Activated CD4-positive, alpha-beta T cell treated with anti-CD3 and anti-CD28 coated beads for 48 hours (primary cell): ENCODE results near the gene SLAMF1.

Experiments
- DNase-seq: peaks from one replicate; pipeline ENCODE4 v3.0.0-alpha.2; 2020

Gene SLAMF1

DNA sequence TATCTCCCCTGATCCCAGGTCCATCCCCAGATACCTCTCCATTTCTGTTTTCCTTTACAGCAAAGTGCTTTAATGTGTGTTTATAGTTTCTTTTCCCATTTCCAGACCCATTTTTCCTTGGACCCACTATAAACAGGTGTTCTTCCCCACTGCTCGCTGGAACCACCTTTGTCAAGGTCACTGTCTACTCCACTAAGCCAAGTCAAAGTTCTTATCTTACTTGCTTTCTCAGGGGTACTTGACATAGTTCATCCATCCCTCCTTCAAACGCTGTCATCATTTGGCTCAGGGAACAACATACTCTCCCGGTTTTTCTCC is 8.3 kb downstream of the SLAMF1 start:
- DNase-seq: no peak

DNA sequence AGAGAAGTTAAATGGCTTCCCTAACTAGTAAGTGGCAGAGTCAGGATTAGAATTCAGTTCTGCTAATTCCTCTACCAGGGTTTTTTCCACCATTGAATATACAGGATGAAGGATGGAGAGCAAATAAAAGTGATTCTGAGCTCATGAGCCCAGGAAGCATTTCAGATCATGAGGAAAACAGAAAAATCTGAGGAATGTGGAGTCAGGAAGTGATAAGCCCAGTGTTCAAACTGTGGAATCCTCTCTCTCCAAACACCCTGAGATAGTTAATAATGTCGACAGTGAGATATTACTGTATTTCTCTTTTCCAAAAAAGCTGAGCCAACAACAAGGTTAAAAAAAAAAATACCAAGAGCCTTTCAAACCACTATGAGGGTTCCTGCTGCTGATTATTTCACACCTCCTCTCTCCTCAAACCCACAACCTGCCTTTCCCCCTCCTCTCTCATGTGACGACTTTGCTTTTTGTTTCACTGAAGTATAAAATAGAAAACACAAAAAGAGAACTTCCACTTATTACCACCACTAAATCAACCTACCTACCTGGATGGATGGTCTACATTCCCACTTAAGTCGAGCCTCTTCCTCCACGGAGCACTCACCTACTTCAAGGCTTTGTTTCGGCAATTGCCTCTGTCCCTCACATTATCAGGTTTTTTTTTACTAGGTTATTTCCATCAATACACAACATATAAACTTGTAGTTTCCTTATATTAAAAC is 8.9 kb downstream of the SLAMF1 start:
- peak; percentile 45 for DNase-seq

- no peak for DNase-seq
These were observed 9.8 kb downstream of the SLAMF1 start for GRCh38 chr1:160637065-160637464.

DNA sequence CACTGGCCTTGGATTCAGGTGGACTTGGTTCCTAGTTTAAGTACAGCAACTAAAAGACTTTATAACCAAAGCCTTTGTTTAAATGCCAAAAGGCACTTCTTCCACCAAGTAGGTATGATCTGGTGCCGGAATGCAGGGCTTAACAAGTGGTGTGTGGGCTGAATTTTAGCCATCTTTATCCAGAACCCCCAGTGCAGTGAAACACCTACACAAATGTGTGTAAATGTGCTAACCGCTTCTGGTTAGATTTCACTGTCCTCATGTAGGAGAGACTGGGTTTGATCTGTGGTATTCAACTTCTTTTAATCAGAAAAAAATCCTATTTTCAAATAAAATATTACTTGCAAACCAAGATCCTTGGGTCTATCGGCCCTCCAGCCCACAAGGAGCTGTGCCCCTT is 10.3 kb downstream of the SLAMF1 start:
- no peak for DNase-seq

DNA sequence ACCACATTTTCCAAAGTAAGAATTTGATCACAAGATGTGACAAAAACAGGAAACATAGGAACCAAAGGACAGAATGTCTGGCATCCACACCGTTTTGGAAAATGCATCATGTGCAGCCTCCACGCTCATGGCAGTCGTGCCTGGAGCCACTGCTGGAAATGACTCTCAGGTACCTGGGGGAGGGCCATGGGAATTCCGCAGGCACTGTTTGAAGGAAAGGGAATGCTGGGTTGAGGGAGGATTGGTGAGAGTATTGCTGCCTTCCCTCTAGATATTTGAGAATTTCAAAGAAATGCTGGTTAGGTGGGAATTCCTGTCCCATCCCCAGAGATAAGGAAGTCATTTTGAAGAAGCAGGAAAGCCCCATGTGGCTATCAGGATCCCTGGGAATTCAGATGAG is 10.8 kb downstream of the SLAMF1 start:
- no peak for DNase-seq

DNA sequence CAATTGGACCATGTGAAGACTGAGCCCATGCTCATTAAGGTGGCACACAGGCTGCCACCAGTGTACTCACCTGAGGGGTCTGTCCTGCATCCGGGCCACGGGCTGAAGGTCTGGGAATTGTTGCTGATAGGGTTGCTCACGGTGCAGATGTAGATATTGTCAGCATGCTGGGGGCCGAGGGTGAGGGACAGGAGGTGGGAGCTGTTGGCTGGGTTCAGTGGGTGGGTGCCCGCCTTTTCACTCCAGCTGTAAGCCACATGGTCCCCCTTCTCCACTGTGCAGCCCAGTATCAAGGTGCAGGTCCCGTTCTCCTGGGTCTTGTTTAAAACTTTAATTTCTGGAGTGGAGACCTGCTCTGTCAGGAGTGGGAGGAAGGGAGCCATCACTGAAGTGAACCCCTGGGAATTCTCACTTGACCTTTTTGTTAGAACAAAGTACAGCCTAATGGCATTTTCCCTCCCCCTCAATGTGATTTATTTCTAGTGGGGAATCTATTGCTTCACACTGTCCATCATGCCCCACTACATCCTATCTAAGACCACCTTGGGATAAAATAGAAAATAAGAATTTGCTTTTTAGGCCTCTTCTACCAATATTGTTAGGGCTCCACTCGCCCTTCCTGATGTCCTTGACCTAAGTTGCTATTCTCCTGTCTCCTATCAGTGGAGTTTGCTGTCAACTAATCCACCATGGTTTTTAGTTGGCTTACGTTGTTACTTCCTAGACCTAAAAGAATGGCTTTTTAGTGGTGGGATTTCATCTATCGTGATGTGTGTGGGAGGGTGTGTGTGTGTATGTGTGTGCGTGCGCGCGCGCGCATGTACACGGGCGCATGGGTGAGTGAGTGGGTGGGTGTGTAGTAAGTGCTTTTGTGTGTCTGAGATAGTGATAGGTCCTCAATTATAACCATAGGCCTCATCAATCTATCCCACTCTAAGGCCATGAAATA is 12.0 kb downstream of the SLAMF1 start:
- no peak for DNase-seq

GRCh38 chr1:160633330-160633903 is 13.4 kb downstream of the SLAMF1 start:
- DNase-seq: no peak

DNA sequence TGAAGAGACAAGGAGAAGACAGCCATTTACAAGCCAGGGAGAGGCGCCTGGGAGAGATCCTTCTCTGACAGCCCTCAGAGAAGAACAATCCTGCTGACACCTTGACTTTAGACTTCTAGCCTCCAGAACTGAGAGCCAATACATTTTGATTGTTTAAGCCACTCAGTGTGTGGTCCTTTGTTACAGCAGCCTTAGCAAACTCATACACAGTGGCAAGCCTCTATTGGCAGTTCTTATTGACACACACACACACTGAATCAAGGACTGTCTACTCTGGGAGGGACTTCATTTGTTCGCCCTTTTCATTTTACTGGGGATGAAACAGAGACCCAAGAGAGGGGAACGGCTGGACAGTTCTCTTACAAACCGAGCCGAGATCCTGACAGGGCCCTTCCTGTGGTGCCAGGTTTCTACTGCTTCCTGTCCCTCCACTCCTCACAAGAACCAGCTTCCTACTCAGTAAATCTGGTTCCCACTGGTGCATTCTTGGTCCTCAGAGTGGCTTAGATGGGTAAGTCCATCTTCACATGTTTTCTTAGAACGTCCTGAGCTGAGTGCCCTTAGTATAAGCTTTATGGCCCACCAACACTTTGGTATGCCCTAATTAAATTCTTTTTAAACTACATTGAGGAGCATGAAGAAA is 14.7 kb downstream of the SLAMF1 start:
- no peak for DNase-seq

DNA sequence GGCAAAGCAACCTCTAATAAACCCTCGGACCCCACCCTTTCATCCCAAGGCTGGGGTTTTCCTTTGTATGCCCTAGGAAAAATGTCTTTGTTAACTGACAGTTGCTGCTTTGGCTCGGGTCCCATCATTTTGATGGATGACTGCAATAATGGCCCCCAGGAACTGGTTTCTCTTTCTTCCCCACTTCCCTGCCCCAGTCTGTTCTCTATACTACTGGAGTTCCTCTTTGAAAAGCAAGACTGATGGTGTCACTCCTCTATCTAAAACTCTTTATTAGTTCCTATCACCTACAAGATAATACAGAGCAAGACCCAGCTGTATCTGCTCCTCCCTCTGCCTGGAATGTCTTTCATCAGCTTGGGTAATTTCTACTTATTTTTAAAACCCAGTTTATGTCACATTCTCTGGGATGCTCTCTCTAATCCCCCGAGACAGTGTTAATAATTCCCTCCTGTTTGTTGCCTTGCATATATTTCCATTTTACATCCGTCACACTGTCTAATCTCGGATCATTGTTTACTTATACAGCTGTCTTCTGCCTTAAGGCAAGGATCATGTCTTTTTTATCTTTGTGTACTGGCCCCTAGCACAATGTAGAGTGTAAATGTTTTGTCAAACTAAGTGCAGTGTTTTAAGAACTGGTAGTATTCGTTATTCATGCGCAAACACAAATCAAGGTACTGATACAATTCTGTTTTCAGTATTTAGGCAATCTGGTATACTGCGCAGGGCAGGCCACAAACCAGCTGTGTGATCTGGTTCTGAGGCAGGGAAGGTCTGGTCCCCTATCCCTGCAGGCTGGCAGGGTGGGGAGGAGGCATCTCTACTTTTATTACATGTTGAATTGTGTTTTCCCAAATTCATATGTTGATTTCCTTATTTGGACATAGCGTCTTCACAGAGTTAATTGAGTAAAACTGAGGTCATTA is 16.1 kb downstream of the SLAMF1 start:
- no peak for DNase-seq

DNA sequence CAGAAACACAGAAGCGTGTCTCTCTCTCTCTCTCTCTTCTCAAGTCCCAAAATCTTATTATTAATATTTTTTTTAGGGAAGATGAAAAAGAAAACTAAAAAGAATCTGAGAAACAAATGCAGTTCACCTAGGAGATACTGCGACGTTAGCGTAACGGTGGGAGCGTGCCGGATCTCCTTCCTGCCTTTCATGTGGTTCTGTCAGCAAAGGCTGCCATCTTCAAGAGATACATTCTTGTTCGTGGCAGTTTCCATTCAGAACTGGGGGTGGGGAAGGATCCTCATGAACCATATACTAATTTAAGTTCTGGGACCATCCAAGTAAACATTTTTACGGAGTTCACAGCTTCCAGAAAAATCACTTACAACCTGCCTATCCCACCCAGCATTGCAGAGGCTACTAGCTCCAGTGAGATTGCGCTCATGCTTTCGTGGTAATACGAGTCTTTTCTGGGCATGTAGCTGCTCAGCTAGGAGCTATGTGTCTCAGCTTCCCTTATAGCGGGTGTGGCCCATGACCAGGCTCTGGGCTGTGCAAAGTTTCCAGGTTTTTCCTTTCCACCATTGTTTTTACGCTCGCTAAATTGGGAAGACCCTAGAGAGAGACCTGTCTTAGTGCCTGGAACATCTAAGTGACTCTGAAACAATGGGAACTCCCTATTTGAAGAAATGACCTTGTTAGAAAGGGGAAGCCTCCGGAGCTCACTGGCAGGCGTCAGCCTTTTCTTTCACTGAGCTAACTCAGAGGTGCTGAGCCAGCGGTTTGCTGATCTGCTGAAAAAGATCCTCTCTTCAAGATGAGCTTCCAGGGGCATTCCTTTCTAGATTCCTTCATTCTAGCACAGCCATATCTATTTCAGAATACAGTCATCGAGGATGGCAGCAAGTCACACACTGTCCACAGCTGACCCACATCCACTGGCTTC is 17.3 kb downstream of the SLAMF1 start:
- peak; percentile 75 for DNase-seq

DNA sequence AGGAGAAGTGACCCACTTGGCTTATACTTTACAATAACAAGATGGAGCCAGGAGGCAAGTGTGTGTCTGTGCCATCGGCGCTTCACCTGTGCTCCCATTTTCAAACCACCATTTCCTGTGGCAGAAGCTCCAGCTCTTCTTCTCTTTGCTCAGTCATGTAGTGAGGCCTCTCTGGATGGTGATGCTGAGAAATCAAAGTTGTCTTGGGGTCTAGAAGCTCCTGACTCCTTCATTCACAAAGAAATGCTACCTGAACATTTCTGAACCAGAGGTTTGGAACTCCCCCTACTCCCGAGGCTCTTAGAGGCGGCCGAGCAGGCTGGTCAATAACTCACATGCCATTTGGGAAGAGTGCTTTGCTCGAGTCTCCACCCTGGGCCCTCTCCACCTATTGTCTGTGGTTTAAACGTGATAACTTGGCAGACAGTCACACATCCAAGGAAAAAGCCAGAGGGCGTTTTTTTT is 18.0 kb downstream of the SLAMF1 start:
- DNase-seq: no peak

- DNase-seq: peak; percentile 87
These were observed 19.1 kb downstream of the SLAMF1 start for GRCh38 chr1:160627677-160628289.

DNA sequence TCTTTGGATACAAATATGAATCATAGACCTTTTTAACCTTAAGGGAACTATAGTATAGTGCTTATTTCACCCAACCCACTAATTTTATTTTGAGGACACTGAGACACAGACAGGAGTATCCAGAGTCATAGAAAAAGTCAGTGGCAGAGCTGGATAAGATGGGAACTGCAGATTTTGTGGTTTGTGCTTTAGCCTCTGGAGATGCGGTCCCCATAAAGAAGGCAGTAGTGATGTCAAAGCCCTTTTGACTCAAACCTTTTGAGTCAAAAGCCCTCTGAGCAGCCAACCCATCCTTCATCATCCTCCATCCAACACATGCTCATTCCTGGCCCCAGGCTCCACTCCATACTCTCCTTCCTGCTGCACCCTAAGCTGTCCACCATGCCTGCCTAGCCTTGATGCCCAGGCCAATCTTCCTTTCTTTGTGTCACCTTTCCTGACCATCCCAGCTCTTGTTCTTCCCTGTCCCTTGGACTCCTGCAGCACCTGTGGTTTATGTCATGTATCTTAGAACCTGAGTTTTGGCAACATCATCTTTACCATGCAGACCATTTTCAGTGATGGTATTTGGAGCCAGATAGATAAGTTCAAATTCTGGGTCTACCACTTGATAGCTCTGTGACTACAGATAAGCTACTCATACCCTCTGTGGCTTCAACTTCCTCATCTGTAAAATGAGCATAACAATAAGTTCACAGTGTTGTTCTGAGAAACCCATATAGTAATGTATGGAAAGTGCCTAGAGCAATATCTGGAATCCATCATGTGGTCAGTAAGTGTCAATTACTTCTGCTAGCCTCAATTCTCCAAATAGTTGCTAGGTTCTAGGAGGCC is 20.1 kb downstream of the SLAMF1 start:
- DNase-seq: no peak

DNA sequence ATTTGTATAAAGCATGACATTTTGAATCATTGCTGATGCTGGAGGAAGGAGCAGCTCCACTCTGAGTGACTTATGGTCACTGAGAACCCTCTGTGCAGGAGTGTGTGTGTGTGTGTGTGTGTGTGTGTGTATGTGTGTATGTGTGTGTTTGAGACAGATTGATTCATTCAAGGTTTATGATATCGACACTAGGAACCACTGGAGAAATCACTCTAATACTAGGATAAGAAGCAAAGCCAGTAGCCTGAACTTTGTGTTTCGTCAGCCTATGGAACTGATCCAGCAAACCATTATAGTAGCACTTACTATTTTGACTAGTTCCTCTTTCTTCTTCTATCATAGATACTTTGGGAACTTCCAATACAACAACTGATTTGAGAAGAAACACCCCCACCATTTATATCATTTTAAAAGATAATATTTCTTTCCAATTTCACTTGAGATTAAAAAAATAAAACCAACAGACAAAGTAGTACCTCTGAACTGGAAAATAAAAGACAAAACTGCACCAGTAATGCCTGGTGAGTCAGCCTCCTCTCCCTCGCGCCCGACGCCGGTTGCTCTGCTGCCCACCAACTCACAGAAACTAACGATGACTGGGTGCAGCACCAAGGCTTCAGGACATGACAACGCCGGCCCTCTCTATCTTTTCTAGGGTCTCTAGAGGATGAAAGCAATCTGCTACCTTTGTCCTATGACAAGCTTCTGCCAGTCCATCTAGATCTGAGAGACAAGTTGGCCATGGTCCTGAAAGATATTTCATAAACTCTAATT is 20.9 kb downstream of the SLAMF1 start:
- DNase-seq: peak; percentile 82

- no peak for DNase-seq
These were observed 21.5 kb downstream of the SLAMF1 start for GRCh38 chr1:160625321-160625720.

- no peak for DNase-seq
These were observed 22.4 kb downstream of the SLAMF1 start for GRCh38 chr1:160624464-160624863.

GRCh38 chr1:160623862-160624261 is 23.0 kb downstream of the SLAMF1 start:
- no peak for DNase-seq

DNA sequence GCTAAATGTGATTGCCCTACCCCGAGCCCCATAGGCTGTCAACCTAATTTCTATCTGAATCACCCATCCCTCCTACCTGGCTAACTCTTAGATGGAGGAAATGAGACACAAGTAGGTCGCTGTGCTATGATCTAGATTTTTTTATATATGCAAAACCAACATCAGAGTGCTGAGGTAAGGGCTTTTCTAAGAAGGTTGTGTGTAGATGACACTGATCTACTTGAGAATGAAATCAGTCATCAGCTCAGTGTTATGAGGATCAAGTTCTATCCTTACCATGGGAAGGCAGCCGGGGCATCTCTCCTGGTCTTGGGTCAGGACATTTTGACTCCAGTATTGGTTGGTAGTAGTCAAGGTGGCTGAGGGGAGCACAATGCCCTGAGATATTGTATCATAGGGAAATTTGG is 23.6 kb downstream of the SLAMF1 start:
- DNase-seq: peak; percentile 58
